HG03378 (cell line): ENCODE data around the gene SPTBN4.
"Not testable (repeated sequence)": the region's sequence is repeated elsewhere in the genome, so short reads cannot be mapped to it uniquely, and the experiment has no call there.

Source experiments
- ATAC-seq: cut with Tn5 transposase; IDR thresholded peaks from one replicate; pipeline ENCODE4 v1.9.1; 2021; ENCODE audit warnings: mild to moderate bottlenecking, moderate library complexity; ENCODE audit not compliant: unreplicated experiment

The SPTBN4 gene

GRCh38 chr19:40502647-40503319, 36.0 kb downstream of the SPTBN4 start:
- no peak for ATAC-seq

GRCh38 chr19:40503320-40503695, 36.5 kb downstream of the SPTBN4 start:
- no peak for ATAC-seq

GRCh38 chr19:40506099-40506498, 39.3 kb downstream of the SPTBN4 start:
- no peak for ATAC-seq

- no peak for ATAC-seq
Measured at GRCh38 chr19:40507892-40508291, 41.1 kb downstream of the SPTBN4 start.

GRCh38 chr19:40508739-40509260, 42.0 kb downstream of the SPTBN4 start:
- ATAC-seq, result no peak

GRCh38 chr19:40510526-40511115, 43.8 kb downstream of the SPTBN4 start:
- ATAC-seq, result no peak

- ATAC-seq, result no peak
Measured at GRCh38 chr19:40511487-40511886, 44.7 kb downstream of the SPTBN4 start.

- no peak for ATAC-seq
Measured at GRCh38 chr19:40512110-40512472, 45.3 kb downstream of the SPTBN4 start.

- ATAC-seq, result no peak
Measured at GRCh38 chr19:40512473-40513344, 45.9 kb downstream of the SPTBN4 start.

GRCh38 chr19:40513345-40513678, 46.5 kb downstream of the SPTBN4 start:
- no peak for ATAC-seq

GRCh38 chr19:40513741-40514315, 47.0 kb downstream of the SPTBN4 start:
- no peak for ATAC-seq

- ATAC-seq, result no peak
Measured at GRCh38 chr19:40517248-40517647, 50.4 kb downstream of the SPTBN4 start.

GRCh38 chr19:40519352-40520322, 52.8 kb downstream of the SPTBN4 start:
- ATAC-seq, result no peak

GRCh38 chr19:40521276-40521675, 54.5 kb downstream of the SPTBN4 start:
- ATAC-seq, result no peak

GRCh38 chr19:40521900-40522299, 55.1 kb downstream of the SPTBN4 start:
- not testable (repeated sequence) for ATAC-seq

- no peak for ATAC-seq
Measured at GRCh38 chr19:40523322-40524047, 56.7 kb downstream of the SPTBN4 start.

- no peak for ATAC-seq
Measured at GRCh38 chr19:40524133-40524549, 57.3 kb downstream of the SPTBN4 start.

GRCh38 chr19:40524655-40525054, 57.9 kb downstream of the SPTBN4 start:
- no peak for ATAC-seq

GRCh38 chr19:40525234-40526051, 58.6 kb downstream of the SPTBN4 start:
- no peak for ATAC-seq
